ES-I3 (cell line): ENCODE data around the gene PANK4.
"Not testable (repeated sequence)": the region's sequence is repeated elsewhere in the genome, so short reads cannot be mapped to it uniquely, and the experiment has no call there.

Experiments used
- H3K36me3 ChIP-seq: 2 replicates; pipeline ENCODE4 v1.6.1; 2013; ENCODE audit warnings: mild to moderate bottlenecking, low read length, control low read depth, moderate library complexity; ENCODE audit not compliant: insufficient read depth
- H3K4me1 ChIP-seq: 2 replicates; pipeline ENCODE4 v1.6.1; 2013; ENCODE audit warnings: mild to moderate bottlenecking, control low read depth, low read length; ENCODE audit not compliant: insufficient read depth
- H3K9ac ChIP-seq: 2 replicates; pipeline ENCODE4 v1.6.1; 2013; ENCODE audit warnings: low read depth, mild to moderate bottlenecking, low read length, moderate library complexity
- H3K9me3 ChIP-seq: 2 replicates; pipeline ENCODE4 v1.6.1; 2013; ENCODE audit warnings: mild to moderate bottlenecking, low read length, moderate library complexity; ENCODE audit not compliant: control insufficient read depth, insufficient read depth

The PANK4 gene

GRCh38 chr1:2554621-2555387 lies 28.4 kb upstream of the PANK4 start:
- Histone ChIP-seq H3K9me3 (no peaks in the 10 kb centered on the region), H3K36me3 (no peaks in the 10 kb centered on the region), H3K4me1 (peaks cover 4% of the 10 kb centered on the region; the same call in 1 of the 2 replicates), H3K9ac (no peak overlapping the region)

- no peak overlapping the region for H3K9ac ChIP-seq
- peaks cover 7% of the 10 kb centered on the region; the same call in 1 of the 2 replicates for H3K4me1 ChIP-seq
- H3K9me3 ChIP-seq = no peaks in the 10 kb centered on the region
- no peaks in the 10 kb centered on the region for H3K36me3 ChIP-seq
Observed at GRCh38 chr1:2553871-2554620, 27.6 kb upstream of the PANK4 start.

- H3K9me3 ChIP-seq, H3K36me3 ChIP-seq, H3K9ac ChIP-seq: not testable (repeated sequence)
- H3K4me1 ChIP-seq = peaks cover 12% of the 10 kb centered on the region; the same call in 1 of the 2 replicates
Observed at GRCh38 chr1:2553076-2553475, 26.7 kb upstream of the PANK4 start.

GRCh38 chr1:2552189-2552588 lies 25.8 kb upstream of the PANK4 start:
- Histone ChIP-seq H3K9ac (no peak overlapping the region), H3K36me3 (no peaks in the 10 kb centered on the region), H3K9me3 (no peaks in the 10 kb centered on the region), H3K4me1 (peaks cover 12% of the 10 kb centered on the region; the same call in 1 of the 2 replicates)

GRCh38 chr1:2551544-2551943 lies 25.1 kb upstream of the PANK4 start:
- H3K4me1 ChIP-seq = peaks cover 12% of the 10 kb centered on the region; the same call in 1 of the 2 replicates
- H3K9ac ChIP-seq, H3K36me3 ChIP-seq, H3K9me3 ChIP-seq: not testable (repeated sequence)

GRCh38 chr1:2550309-2550861 lies 24.0 kb upstream of the PANK4 start:
- H3K4me1 ChIP-seq, H3K36me3 ChIP-seq, H3K9ac ChIP-seq, H3K9me3 ChIP-seq: not testable (repeated sequence)

GRCh38 chr1:2549367-2550029 lies 23.1 kb upstream of the PANK4 start:
- not testable (repeated sequence) for H3K36me3 ChIP-seq, H3K9me3 ChIP-seq, H3K9ac ChIP-seq
- H3K4me1 ChIP-seq = peaks cover 12% of the 10 kb centered on the region; the same call in 1 of the 2 replicates

- Histone ChIP-seq H3K4me1 (peaks cover 23% of the 10 kb centered on the region; the same call in 1 of the 2 replicates), H3K9me3 (no peaks in the 10 kb centered on the region), H3K36me3 (no peaks in the 10 kb centered on the region), H3K9ac (no peak overlapping the region; the same call in 1 of the 2 replicates)
Observed at GRCh38 chr1:2548068-2548589, 21.7 kb upstream of the PANK4 start.

- Histone ChIP-seq H3K9ac (peak overlapping the region; percentile 86; the same call in 1 of the 2 replicates), H3K4me1 (peaks cover 27% of the 10 kb centered on the region; the same call in 1 of the 2 replicates)
Observed at GRCh38 chr1:2547210-2548067, 21.0 kb upstream of the PANK4 start.

GRCh38 chr1:2546515-2547209 lies 20.3 kb upstream of the PANK4 start:
- Histone ChIP-seq H3K36me3 (no peaks in the 10 kb centered on the region), H3K9me3 (no peaks in the 10 kb centered on the region), H3K9ac (peak overlapping the region; percentile 86), H3K4me1 (peaks cover 27% of the 10 kb centered on the region; the same call in 1 of the 2 replicates)

More at GRCh38 chr1:2547210-2548067, 21.0 kb upstream of the PANK4 start:
- Histone ChIP-seq H3K9me3 (no peaks in the 10 kb centered on the region), H3K36me3 (no peaks in the 10 kb centered on the region)

- Histone ChIP-seq H3K4me1 (peaks cover 27% of the 10 kb centered on the region; the same call in 1 of the 2 replicates), H3K9ac (peak overlapping the region; percentile 86), H3K36me3 (no peaks in the 10 kb centered on the region)
Observed at GRCh38 chr1:2545754-2546514, 19.5 kb upstream of the PANK4 start.

GRCh38 chr1:2544875-2545640 lies 18.7 kb upstream of the PANK4 start:
- Histone ChIP-seq H3K9me3 (no peaks in the 10 kb centered on the region), H3K4me1 (peaks cover 27% of the 10 kb centered on the region; the same call in 1 of the 2 replicates), H3K36me3 (no peaks in the 10 kb centered on the region), H3K9ac (no peak overlapping the region)

More at GRCh38 chr1:2545754-2546514, 19.5 kb upstream of the PANK4 start:
- H3K9me3 ChIP-seq = no peaks in the 10 kb centered on the region
